Posterior vena cava (tissue), 2 donors: Measurements from ENCODE around the gene SEMA4C. TPM values are rescaled to one million over a fixed set of nuclear protein-coding genes. Genes with fewer than 3 reads are reported as not detected.

ENCODE experiments used
- DNase-seq: peaks from one replicate; pipeline ENCODE4 v3.0.0-alpha.2; 2020; ENCODE audit warnings: low spot score
- intact Hi-C, 2 donors: fragments of 100-400 bp; cut with DNase I; formaldehyde crosslinking; loops; one replicate each; pipeline versions ENCODE4 v1.14.1 to v1.14.2; 2022 to 2023
- total RNA-seq, 2 donors: library from RNA; stranded (reverse); fragmentation: NEBNext Ultra II Directional; extraction: Animal tissue kit (Norgen Biotek cat#: 25700); gene quantifications; one replicate each; pipeline ENCODE4 v1.2.1, GENCODE V29; 2021
- donor health status: DM: yes; HTN: yes; CAD: no.
- donor health status: DM: yes; HTN: yes; CAD: no.

The SEMA4C gene
- total RNA-seq, 2 donors from 2014 or later: 35.0 to 41.6 TPM

- intact Hi-C loops: no loop called here
- DNase-seq: peak; percentile 99
These were observed 53.6 kb downstream of the SEMA4C start, which contains the start of gene CNNM3 for GRCh38 chr2:96816127-96816835. TSS of gene CNNM3 (plus strand) at chr2:96816268. CDS start at chr2:96816278, 10 bp downstream.

- DNase-seq: no peak
- intact Hi-C loops: no loop called here
These were observed 54.4 kb downstream of the SEMA4C start for GRCh38 chr2:96815326-96816126.

- no peak for DNase-seq
- intact Hi-C loops: loop anchor here in 1 of 2 donors (5.0 kb wide), 1 partner anchor 91 kb away; no protein-coding TSS in a partner anchor
These were observed 56.2 kb downstream of the SEMA4C start for GRCh38 chr2:96813656-96814055.

- intact Hi-C loops: loop anchor here in 1 of 2 donors (5.0 kb wide), 1 partner anchor 90 kb away; no protein-coding TSS in a partner anchor
- DNase-seq: no peak
These were observed 58.0 kb downstream of the SEMA4C start for GRCh38 chr2:96811917-96812316.

- DNase-seq: no peak
- intact Hi-C loops: loop anchor here in 1 of 2 donors (5.0 kb wide), 1 partner anchor 88 kb away; no protein-coding TSS in a partner anchor
These were observed 59.1 kb downstream of the SEMA4C start for GRCh38 chr2:96810783-96811192.

GRCh38 chr2:96809951-96810782 is 59.7 kb downstream of the SEMA4C start:
- intact Hi-C loops: loop anchor here in 1 of 2 donors (5.0 kb wide), 1 partner anchor 88 kb away; no protein-coding TSS in a partner anchor

More at GRCh38 chr2:96809951-96810782, 59.7 kb downstream of the SEMA4C start:
- no peak for DNase-seq

Other genes starting within 250 kb of the SEMA4C start
- gene KANSL3, start 231.8 kb downstream of the SEMA4C start, total RNA-seq: 10 to 100 TPM; 34.0 to 36.1 TPM
- under 1 TPM in 1 of 2 donors, not detected in 1; 0.05 TPM for gene FER1L5, start 227.3 kb downstream of the SEMA4C start, total RNA-seq
- 10 to 100 TPM in 1 of 2 donors, 1 to 10 TPM in 1; 9.0 to 14.5 TPM for gene LMAN2L, start 130.0 kb downstream of the SEMA4C start, total RNA-seq
- gene CNNM4, start 109.2 kb downstream of the SEMA4C start, total RNA-seq: 1 to 10 TPM; 3.4 to 4.0 TPM
- 1 to 10 TPM; 6.2 to 8.0 TPM for gene CNNM3, start 53.8 kb downstream of the SEMA4C start, total RNA-seq
- gene ANKRD23, start 26.1 kb downstream of the SEMA4C start, total RNA-seq: 1 to 10 TPM; 2.9 to 4.3 TPM
- gene ANKRD39, start 12.1 kb downstream of the SEMA4C start, total RNA-seq: 10 to 100 TPM; 12.1 to 12.4 TPM
- 1 to 10 TPM in 1 of 2 donors, under 1 TPM in 1; 0.38 to 1.2 TPM for gene FAM178B, start 116.5 kb upstream of the SEMA4C start, total RNA-seq
- gene FAHD2B, start 224.8 kb upstream of the SEMA4C start, total RNA-seq: 10 to 100 TPM in 1 of 2 donors, 1 to 10 TPM in 1; 8.6 to 11.2 TPM
- gene ANKRD36, start 243.1 kb upstream of the SEMA4C start, total RNA-seq: 10 to 100 TPM; 26.8 to 30.6 TPM